ENCODE measurements around the gene NPY.

Gene NPY

GRCh38 chr7:24316340-24316739 lies 32.4 kb downstream of the NPY start:
- no peak for DNase-seq (ENCODE audit: low spot score)

GRCh38 chr7:24318326-24318725 lies 34.3 kb downstream of the NPY start:
- peak; percentile 38 for DNase-seq (ENCODE audit: low spot score)

GRCh38 chr7:24319209-24319608 lies 35.2 kb downstream of the NPY start:
- DNase-seq (ENCODE audit: low spot score): no peak

- DNase-seq (ENCODE audit: low spot score): no peak
These were observed 40.0 kb downstream of the NPY start for GRCh38 chr7:24323961-24324480.

DNA sequence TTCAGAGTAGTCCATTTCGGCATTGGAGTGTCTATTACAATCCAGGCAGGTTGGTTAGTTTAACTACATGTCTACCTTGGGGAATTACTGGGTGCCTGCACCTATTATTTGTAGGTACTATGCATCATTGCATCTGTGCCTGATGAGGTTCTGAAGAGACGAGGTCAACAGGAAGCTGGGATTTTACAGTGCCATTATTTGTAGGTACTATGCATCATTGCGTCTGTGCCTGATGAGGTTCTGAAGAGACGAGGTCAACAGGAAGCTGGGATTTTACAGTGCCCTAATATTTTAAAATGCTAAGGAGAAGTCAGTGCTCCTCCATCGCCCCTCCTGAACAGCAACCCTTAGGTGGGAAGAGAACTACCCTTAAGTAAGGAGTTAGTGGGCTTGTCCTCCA lies 41.7 kb downstream of the NPY start:
- peak; percentile 35 for DNase-seq (ENCODE audit: low spot score)

DNA sequence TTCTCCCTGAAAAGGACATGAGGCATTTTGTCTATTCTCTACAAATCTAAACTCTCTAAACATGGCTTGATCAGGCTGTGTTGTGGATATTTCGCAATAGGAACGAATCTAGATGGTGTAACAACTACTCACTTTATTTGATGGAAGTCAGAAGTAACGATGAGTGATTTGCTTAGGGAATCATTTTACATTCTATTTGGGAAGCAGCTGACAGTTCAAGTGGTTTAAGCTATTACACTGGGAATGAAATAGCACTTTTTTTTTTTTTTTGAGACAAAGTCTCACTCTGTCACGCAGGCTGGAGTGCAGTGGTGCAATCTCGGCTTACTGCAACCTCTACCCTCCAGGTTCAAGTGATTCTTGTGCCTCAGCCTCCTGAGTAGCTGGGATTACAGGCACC lies 44.1 kb downstream of the NPY start:
- no peak for DNase-seq (ENCODE audit: low spot score)

GRCh38 chr7:24328894-24329293 lies 44.9 kb downstream of the NPY start:
- DNase-seq (ENCODE audit: low spot score): no peak

DNA sequence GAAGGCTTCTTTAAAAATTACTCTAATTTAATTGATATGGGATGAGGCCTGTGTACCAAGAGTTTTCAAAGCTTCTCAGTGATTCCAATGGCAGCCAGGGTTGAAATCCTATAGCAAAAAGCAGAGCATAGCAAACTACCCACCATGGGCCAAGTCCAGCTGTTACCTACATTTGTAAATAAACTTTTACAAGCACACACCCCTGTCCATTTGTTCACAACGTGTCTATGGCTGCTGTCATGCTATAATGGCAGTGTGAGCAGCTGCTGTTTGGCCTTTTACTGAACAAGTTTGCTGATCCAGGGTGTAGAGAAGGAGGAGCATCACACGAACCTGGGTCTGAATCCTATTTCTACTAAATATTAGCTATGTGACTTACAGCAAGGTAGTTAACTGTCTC lies 50.0 kb downstream of the NPY start:
- no peak for DNase-seq (ENCODE audit: low spot score)

GRCh38 chr7:24334627-24335026 lies 50.6 kb downstream of the NPY start:
- no peak for DNase-seq (ENCODE audit: low spot score)

DNA sequence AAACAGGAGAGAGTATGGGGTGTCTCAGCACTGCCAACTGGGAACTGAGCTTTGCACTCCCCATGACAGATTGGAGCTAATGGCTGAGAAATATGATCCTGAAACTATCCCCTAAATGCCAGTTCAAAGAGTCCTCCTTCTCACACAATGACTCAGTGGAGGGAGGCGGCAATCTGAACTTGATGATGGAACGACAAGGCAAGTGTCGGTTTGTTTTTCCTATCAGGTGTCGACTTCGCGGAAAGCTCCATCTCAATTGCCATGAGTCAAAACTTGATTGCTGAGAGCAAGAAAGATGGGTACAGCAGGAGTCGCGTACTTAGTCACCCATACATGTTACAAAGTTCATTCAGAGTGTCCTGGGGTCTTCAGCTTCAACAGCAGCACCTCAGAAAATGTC lies 52.5 kb downstream of the NPY start:
- DNase-seq (ENCODE audit: low spot score): no peak

DNA sequence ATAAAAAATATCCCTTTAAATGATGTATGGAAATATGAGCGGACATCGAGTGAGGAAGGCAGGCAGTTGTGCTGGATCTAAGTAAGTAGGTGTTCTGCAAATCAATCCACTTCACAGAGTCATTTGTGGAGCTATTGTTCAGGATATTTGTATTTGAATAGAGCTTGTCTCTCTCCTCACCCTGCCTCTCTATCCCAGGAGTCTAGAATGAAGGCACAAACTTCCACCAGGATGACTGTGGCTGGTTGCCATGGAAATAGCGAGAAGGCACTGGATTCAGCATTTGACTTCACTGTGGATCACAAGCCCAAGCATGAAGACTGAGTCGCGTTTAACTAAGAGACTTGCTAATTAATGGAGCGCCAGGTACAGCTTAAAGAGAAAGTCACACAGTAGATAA lies 53.2 kb downstream of the NPY start:
- DNase-seq (ENCODE audit: low spot score): no peak

GRCh38 chr7:24339575-24339974 lies 55.6 kb downstream of the NPY start:
- DNase-seq (ENCODE audit: low spot score): no peak

DNA sequence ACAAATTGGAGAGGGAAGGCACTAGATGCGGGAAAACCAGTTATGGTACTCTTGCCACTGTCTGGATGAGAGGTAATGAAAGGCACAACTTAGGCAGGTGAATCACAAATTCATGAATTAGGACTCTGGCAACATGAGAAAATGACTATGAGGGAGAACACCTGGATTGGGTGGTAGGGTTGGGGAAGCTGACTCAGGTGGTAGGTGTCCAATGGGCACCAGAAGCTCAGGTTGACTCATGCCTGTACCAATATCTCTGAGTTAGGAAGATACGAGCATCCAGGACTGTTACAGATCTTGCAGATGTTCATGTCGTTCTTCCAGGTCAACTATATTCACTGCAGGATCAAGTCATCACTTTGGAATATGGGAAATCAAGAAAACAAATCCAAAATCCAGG lies 56.7 kb downstream of the NPY start:
- DNase-seq (ENCODE audit: low spot score): no peak

Data from germinal center (tissue), 1 donor.